IMR-90 (cell line): ENCODE results near the gene HEPACAM. TPM values are rescaled to one million over a fixed set of nuclear protein-coding genes. Genes with fewer than 3 reads are reported as not detected.

Source experiments
- ATAC-seq: fragments of 200-7000 bp; cut with Tn5 transposase; 2 replicates; pipeline ENCODE4 v1.9.1; 2020; ENCODE audit warnings: low read depth, mild to moderate bottlenecking, moderate library complexity
- BruUV-seq: library from RNA; stranded (reverse); fragments of 400-500 nt; replicated peaks from 2 replicates; lab custom pipeline; 2021; lab: Mats Ljungman, UMichigan
- CTCF ChIA-PET: fragments of 300-600 bp; formaldehyde crosslinking; extraction: SDS; loops from one replicate; lab custom pipeline; 2021; ENCODE audit warnings: antibody characterized with exemption; lab: Yijun Ruan, JAX
- POLR2A ChIA-PET: fragments of 300-600 bp; sonication (Branson Sonifier 250); formaldehyde crosslinking; loops from one replicate; lab custom pipeline; 2022; ENCODE audit warnings: antibody characterized with exemption; ENCODE audit not compliant: unreplicated experiment; lab: Charles Lee
- DNase-seq: peaks from one replicate; pipeline ENCODE4 v3.0.0; 2013
- H2AFZ ChIP-seq: replicated peaks from 2 replicates; pipeline ENCODE3; 2013; ENCODE audit warnings: low read length, mild to moderate bottlenecking; ENCODE audit not compliant: poor library complexity
- H2AK5ac ChIP-seq: 2 replicates; pipeline ENCODE4 v1.6.1; 2013; ENCODE audit warnings: low read depth, low read length, inconsistent platforms
- H2AK9ac ChIP-seq: replicated peaks from 2 replicates; pipeline ENCODE3; 2013; ENCODE audit warnings: mild to moderate bottlenecking, low read depth, low read length, moderate library complexity; ENCODE audit not compliant: poor library complexity
- H2BK120ac ChIP-seq: 2 replicates; pipeline ENCODE4 v1.6.1; 2013; ENCODE audit warnings: low read depth, low read length, inconsistent platforms
- H2BK15ac ChIP-seq: 3 replicates; pipeline ENCODE4 v1.6.1; 2013; ENCODE audit warnings: low read depth, low read length, inconsistent platforms
- H2BK20ac ChIP-seq: 2 replicates; pipeline ENCODE4 v1.6.1; 2013; ENCODE audit warnings: low read depth, mild to moderate bottlenecking, inconsistent platforms, low read length, moderate library complexity
- H2BK5ac ChIP-seq: 2 replicates; pipeline ENCODE4 v1.6.1; 2013; ENCODE audit warnings: mild to moderate bottlenecking, low read depth, low read length, inconsistent platforms; ENCODE audit not compliant: poor library complexity, severe bottlenecking
- H3K14ac ChIP-seq: replicated peaks from 2 replicates; pipeline ENCODE4 v1.6.1; 2013; ENCODE audit warnings: low read depth, low read length, inconsistent platforms
- H3K18ac ChIP-seq: 2 replicates; pipeline ENCODE4 v1.6.1; 2013; ENCODE audit warnings: low read depth, low read length, control low read depth
- H3K23ac ChIP-seq: 2 replicates; pipeline ENCODE4 v1.6.1; 2013; ENCODE audit warnings: low read depth, low read length, inconsistent platforms
- H3K27ac ChIP-seq: 2 replicates; pipeline ENCODE4 v1.5.1; 2013; ENCODE audit warnings: mild to moderate bottlenecking, control low read depth, low read length; ENCODE audit not compliant: insufficient read depth
- H3K27me3 ChIP-seq: 2 replicates; pipeline ENCODE4 v1.6.1; 2013; ENCODE audit warnings: low read length; ENCODE audit not compliant: control insufficient read depth, insufficient read depth
- H3K36me3 ChIP-seq: 2 replicates; pipeline ENCODE4 v1.6.1; 2013; ENCODE audit warnings: low read length, mixed read lengths; ENCODE audit not compliant: control insufficient read depth, insufficient read depth
- H3K4ac ChIP-seq: 2 replicates; pipeline ENCODE4 v1.6.1; 2013; ENCODE audit warnings: low read depth, low read length, inconsistent platforms
- H3K4me1 ChIP-seq: 2 replicates; pipeline ENCODE4 v1.6.1; 2013; ENCODE audit warnings: low read length, mixed read lengths; ENCODE audit not compliant: control insufficient read depth, insufficient read depth
- H3K4me2 ChIP-seq: 2 replicates; pipeline ENCODE4 v1.6.1; 2013; ENCODE audit warnings: low read depth, mild to moderate bottlenecking, control low read depth, low read length, moderate library complexity
- H3K4me3 ChIP-seq: 2 replicates; pipeline ENCODE4 v1.5.1; 2013; ENCODE audit warnings: low read depth, mild to moderate bottlenecking, control low read depth, low read length, moderate library complexity; ENCODE audit not compliant: insufficient read depth
- H3K56ac ChIP-seq: 2 replicates; pipeline ENCODE4 v1.6.1; 2013; ENCODE audit warnings: low read length, inconsistent platforms; ENCODE audit not compliant: insufficient read depth; ENCODE audit errors: extremely low read depth
- H3K79me1 ChIP-seq, 2 experiments: 2 replicates each; pipeline ENCODE4 v1.6.1; 2013; ENCODE audit warnings: low read length in 2 of 2, inconsistent platforms in 1 of 2, low read depth in 1 of 2
- H3K9ac ChIP-seq: 2 replicates; pipeline ENCODE4 v1.6.1; 2013; ENCODE audit warnings: low read depth, low read length, control low read depth
- H3K9me1 ChIP-seq: 2 replicates; pipeline ENCODE4 v1.6.1; 2013; ENCODE audit warnings: low read length, inconsistent platforms; ENCODE audit not compliant: insufficient read depth
- H3K9me3 ChIP-seq: 2 replicates; pipeline ENCODE4 v1.6.1; 2013; ENCODE audit warnings: low read length; ENCODE audit not compliant: control insufficient read depth, insufficient read depth
- H4K20me1 ChIP-seq: 2 replicates; pipeline ENCODE4 v1.6.1; 2013; ENCODE audit warnings: low read length, inconsistent platforms; ENCODE audit not compliant: insufficient read depth
- H4K5ac ChIP-seq: 2 replicates; pipeline ENCODE4 v1.6.1; 2013; ENCODE audit warnings: mild to moderate bottlenecking, low read depth, low read length, control low read depth
- H4K8ac ChIP-seq, 2 experiments: 2 replicates each; pipeline ENCODE4 v1.6.1; 2013; ENCODE audit warnings: low read depth in 2 of 2, low read length in 2 of 2, control low read depth in 1 of 2, inconsistent platforms in 1 of 2
- H4K91ac ChIP-seq: 2 replicates; pipeline ENCODE4 v1.6.1; 2013; ENCODE audit warnings: low read depth, low read length, inconsistent platforms; ENCODE audit not compliant: insufficient read depth
- CEBPB ChIP-seq: IDR thresholded peaks from 2 replicates; pipeline ENCODE4 v1.6.1; 2012; ENCODE audit warnings: low read depth, low read length, improper control_type of control experiment
- ELK1 ChIP-seq: fragments of 150-350 bp; IDR thresholded peaks from 2 replicates; pipeline ENCODE4 v1.6.1; 2016; ENCODE audit warnings: low read depth, mild to moderate bottlenecking, low read length, moderate library complexity, borderline replicate concordance
- MXI1 ChIP-seq: IDR thresholded peaks from 2 replicates; pipeline ENCODE4 v1.6.1; 2012; ENCODE audit warnings: low read depth, mild to moderate bottlenecking, low read length, moderate library complexity, borderline replicate concordance
- dilution Hi-C: fragments of 300-500 bp; cut with HindIII; formaldehyde crosslinking; loops from one replicate; pipeline ENCODE4 v1.14.3; 2018; ENCODE audit warnings: low sequenced_read_pairs; ENCODE audit not compliant: unreplicated experiment
- in situ Hi-C: fragments of 300-500 bp; cut with MboI; formaldehyde crosslinking; loops from 3 replicates; pipeline ENCODE4 v1.14.3; 2019; ENCODE audit warnings: low sequenced_read_pairs, inconsistent platforms, mixed read lengths
- intact Hi-C: fragments of 100-400 bp; cut with micrococcal nuclease; formaldehyde crosslinking; loops from 2 replicates; pipeline ENCODE4 v1.10.0; 2022
- polyA plus RNA-seq, 3 experiments: library from polyadenylated mRNA; depleted of rRNA; stranded (reverse); fragments of >200 nt; gene quantifications; 2 replicates each; pipeline ENCODE4 v1.2.3, GENCODE V29; 2012; ENCODE audit warnings: low replicate concordance in 1 of 3
- total RNA-seq: library from RNA; depleted of rRNA; stranded (reverse); fragments of >200 nt; gene quantifications from 2 replicates; pipeline ENCODE4 v1.2.3, GENCODE V29; 2012

Gene HEPACAM
- total and polyA plus RNA-seq, 2 of the 4 experiments (the other 2 are of a cell fraction): 0.09 to 0.18 TPM

- no peak overlapping the region for H3K56ac ChIP-seq
- no peak overlapping the region for H2BK120ac ChIP-seq
- H3K4me1 ChIP-seq: peaks cover 4% of the 10 kb centered on the region; the same call in 1 of the 2 replicates
- TF ChIP-seq MXI1: no peak
- TF ChIP-seq CEBPB: no peak
- no peak for TF ChIP-seq ELK1
- CTCF ChIA-PET: no interaction called here
- no peaks in the 10 kb centered on the region for H4K20me1 ChIP-seq
- no peaks in the 10 kb centered on the region for H3K9me1 ChIP-seq
- no peak overlapping the region for H3K14ac ChIP-seq
- H4K5ac ChIP-seq: no peak overlapping the region
- no peak overlapping the region for H4K91ac ChIP-seq
- H2AK9ac ChIP-seq: no peak overlapping the region
- no peak overlapping the region for H2AK5ac ChIP-seq
- no peak overlapping the region for H2AFZ ChIP-seq
- no peaks in the 10 kb centered on the region for H3K27me3 ChIP-seq
- H3K9ac ChIP-seq: no peak overlapping the region
- H3K9me3 ChIP-seq: no peaks in the 10 kb centered on the region
- in situ Hi-C loops: loop anchor here (5.0 kb wide), 1 partner anchor 73 kb away; no protein-coding TSS in a partner anchor
- DNase-seq (no peak), ATAC-seq (no peak)
- H2BK5ac ChIP-seq: no peak overlapping the region
- no TSS peak for BruUV-seq
- no peak overlapping the region for H2BK15ac ChIP-seq
- H3K79me1 ChIP-seq: peaks cover 0 to 8% of the 10 kb centered on the region in 2 experiments; a peak in 2 of 4 replicates
- no peaks in the 10 kb centered on the region for H3K36me3 ChIP-seq
- H3K18ac ChIP-seq: no peak overlapping the region
- H3K4ac ChIP-seq: no peak overlapping the region
- no peak overlapping the region for H3K23ac ChIP-seq
- no peak overlapping the region for H3K27ac ChIP-seq
- intact Hi-C loops: loop anchor here (5.0 kb wide), 1 partner anchor 308 kb away; no protein-coding TSS in a partner anchor
- dilution Hi-C loops: no loop called here
- no peak overlapping the region for H3K4me3 ChIP-seq
- H2BK20ac ChIP-seq: no peak overlapping the region
- no peak overlapping the region for H3K4me2 ChIP-seq
- H4K8ac ChIP-seq: no peak overlapping the region
- POLR2A ChIA-PET: no interaction called here
Measured at GRCh38 chr11:124950601-124951330, 14.9 kb upstream of the HEPACAM start.
